GM23248 (cell line): ENCODE measurements around the gene PRRT2.

Experiments used
- EZH2 ChIP-seq: fragments of 200-600 bp; sonication (generic); IDR thresholded peaks from 2 replicates; pipeline ENCODE4 v1.6.1; 2018; ENCODE audit warnings: antibody characterized with exemption, mild to moderate bottlenecking; ENCODE audit not compliant: insufficient read depth, poor library complexity, severe bottlenecking
- EZH2phosphoT487 ChIP-seq: fragments of 200-600 bp; sonication (generic); IDR thresholded peaks from 2 replicates; pipeline ENCODE4 v1.6.1; 2018; ENCODE audit warnings: antibody characterized with exemption, moderate library complexity, mild to moderate bottlenecking, low read depth; ENCODE audit not compliant: insufficient read depth

DNA sequence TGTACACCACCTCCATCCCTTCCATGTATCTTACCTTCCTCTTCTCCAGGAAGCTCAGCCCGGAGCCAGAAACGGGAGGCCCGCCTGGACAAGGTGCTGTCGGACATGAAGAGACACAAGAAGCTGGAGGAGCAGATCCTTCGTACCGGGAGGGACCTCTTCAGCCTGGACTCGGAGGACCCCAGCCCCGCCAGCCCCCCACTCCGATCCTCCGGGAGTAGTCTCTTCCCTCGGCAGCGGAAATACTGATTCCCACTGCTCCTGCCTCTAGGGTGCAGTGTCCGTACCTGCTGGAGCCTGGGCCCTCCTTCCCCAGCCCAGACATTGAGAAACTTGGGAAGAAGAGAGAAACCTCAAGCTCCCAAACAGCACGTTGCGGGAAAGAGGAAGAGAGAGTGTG lies 7.5 kb downstream of the PRRT2 start:
- TF ChIP-seq EZH2 (no peak), EZH2phosphoT487 (no peak)
